GM19240 (cell line): Measurements from ENCODE around the gene PRIMA1.

Experiments
- DNase-seq: peaks from one replicate; pipeline ENCODE4 v3.0.0; 2011; ENCODE audit warnings: low spot score; ENCODE audit not compliant: insufficient read length

Gene PRIMA1

GRCh38 chr14:93733631-93734030 lies 54.7 kb downstream of the PRIMA1 start:
- no peak for DNase-seq

- no peak for DNase-seq
Measured at GRCh38 chr14:93733231-93733630, 55.1 kb downstream of the PRIMA1 start.

GRCh38 chr14:93732524-93732923 lies 55.8 kb downstream of the PRIMA1 start:
- DNase-seq: no peak

GRCh38 chr14:93731753-93732152 lies 56.5 kb downstream of the PRIMA1 start:
- no peak for DNase-seq

- DNase-seq: no peak
Measured at GRCh38 chr14:93729993-93730392, 58.3 kb downstream of the PRIMA1 start.

- no peak for DNase-seq
Measured at GRCh38 chr14:93728651-93729016, 59.7 kb downstream of the PRIMA1 start.

GRCh38 chr14:93727917-93728650 lies 60.2 kb downstream of the PRIMA1 start:
- no peak for DNase-seq

GRCh38 chr14:93727039-93727740 lies 61.1 kb downstream of the PRIMA1 start:
- DNase-seq: no peak

GRCh38 chr14:93725993-93726392 lies 62.3 kb downstream of the PRIMA1 start:
- no peak for DNase-seq

- DNase-seq: no peak
Measured at GRCh38 chr14:93725002-93725582, 63.2 kb downstream of the PRIMA1 start.

GRCh38 chr14:93723001-93723400 lies 65.3 kb downstream of the PRIMA1 start:
- no peak for DNase-seq

GRCh38 chr14:93720981-93721483 lies 67.3 kb downstream of the PRIMA1 start:
- no peak for DNase-seq

- no peak for DNase-seq
Measured at GRCh38 chr14:93720076-93720815, 68.0 kb downstream of the PRIMA1 start.

- DNase-seq: no peak
Measured at GRCh38 chr14:93719256-93719655, 69.0 kb downstream of the PRIMA1 start.

- no peak for DNase-seq
Measured at GRCh38 chr14:93717668-93718320, 70.5 kb downstream of the PRIMA1 start.

GRCh38 chr14:93716746-93717667 lies 71.3 kb downstream of the PRIMA1 start:
- no peak for DNase-seq

GRCh38 chr14:93716002-93716745 lies 72.1 kb downstream of the PRIMA1 start:
- DNase-seq: no peak

- no peak for DNase-seq
Measured at GRCh38 chr14:93715279-93715927, 72.9 kb downstream of the PRIMA1 start.

GRCh38 chr14:93714605-93715004 lies 73.7 kb downstream of the PRIMA1 start:
- no peak for DNase-seq
